GM12891 (cell line): ENCODE data around the gene TAF11L9. TPM values are rescaled to one million over a fixed set of nuclear protein-coding genes. Genes with fewer than 3 reads are reported as not detected.
"Not testable (repeated sequence)": the region's sequence is repeated elsewhere in the genome, so short reads cannot be mapped to it uniquely, and the experiment has no call there.

Experiments used
- DNase-seq: peaks from one replicate; pipeline ENCODE4 v3.0.0; 2011; ENCODE audit warnings: low spot score; ENCODE audit not compliant: insufficient read length
- FAIRE-seq: peaks from 2 replicates; lab custom pipeline; 2011; peaks lifted over from hg19 to GRCh38; lab: Jason Lieb, UNC
- PAX5 ChIP-seq: IDR thresholded peaks from 2 replicates; pipeline ENCODE4 v1.6.1; 2011; ENCODE audit warnings: low read length, moderate library complexity, mild to moderate bottlenecking; ENCODE audit not compliant: insufficient read depth, severe bottlenecking
- POLR2A ChIP-seq: IDR thresholded peaks from 2 replicates; pipeline ENCODE4 v1.6.1; 2011; ENCODE audit warnings: low read depth, low read length, control low read depth
- POLR2AphosphoS5 ChIP-seq: IDR thresholded peaks from 2 replicates; pipeline ENCODE4 v1.6.1; 2011; ENCODE audit warnings: low read depth, low read length, control low read depth
- POU2F2 ChIP-seq: IDR thresholded peaks from 2 replicates; pipeline ENCODE4 v1.6.1; 2011; ENCODE audit warnings: low read depth, mild to moderate bottlenecking, control low read depth, low read length, moderate library complexity
- SPI1 ChIP-seq: IDR thresholded peaks from 2 replicates; pipeline ENCODE4 v1.6.1; 2011; ENCODE audit warnings: low read depth, low read length, control low read depth
- TAF1 ChIP-seq: IDR thresholded peaks from 2 replicates; pipeline ENCODE4 v1.6.1; 2011; ENCODE audit warnings: low read depth, low read length, control low read depth
- polyA plus RNA-seq: library from polyadenylated mRNA; unstranded; fragments of >200 nt; gene quantifications from one replicate; pipeline ENCODE4 v1.2.1, GENCODE V29; 2012; ENCODE audit warnings: low read depth, missing spikeins, inconsistent platforms; ENCODE audit not compliant: missing spikeins

TAF11L9 gene
- not detected for polyA plus RNA-seq

DNA sequence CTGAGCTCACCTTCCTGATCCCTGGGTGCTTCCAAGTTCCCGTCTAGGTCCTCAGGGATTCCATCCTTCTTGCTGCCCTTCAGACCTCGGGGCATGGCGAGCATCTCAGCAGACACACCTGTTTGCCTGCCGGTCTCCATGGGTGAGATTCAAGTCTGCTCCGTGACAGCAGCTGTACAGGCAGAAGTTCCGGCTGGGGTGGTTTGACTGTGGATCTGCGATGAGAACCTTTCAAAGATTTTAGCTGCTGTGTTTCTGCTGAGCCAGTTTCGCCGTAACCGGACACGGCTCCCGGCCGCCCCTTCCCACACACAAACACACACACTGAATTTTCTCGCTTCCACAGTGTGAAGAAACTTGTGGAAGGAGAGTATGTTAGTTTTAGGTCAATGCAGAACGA lies at the start of gene TAF11L9:
Gene TAF11L9 (minus strand): TSS at position 140 of the 400 bp plus-strand sequence.
- not testable (repeated sequence) for FAIRE-seq, DNase-seq

DNA sequence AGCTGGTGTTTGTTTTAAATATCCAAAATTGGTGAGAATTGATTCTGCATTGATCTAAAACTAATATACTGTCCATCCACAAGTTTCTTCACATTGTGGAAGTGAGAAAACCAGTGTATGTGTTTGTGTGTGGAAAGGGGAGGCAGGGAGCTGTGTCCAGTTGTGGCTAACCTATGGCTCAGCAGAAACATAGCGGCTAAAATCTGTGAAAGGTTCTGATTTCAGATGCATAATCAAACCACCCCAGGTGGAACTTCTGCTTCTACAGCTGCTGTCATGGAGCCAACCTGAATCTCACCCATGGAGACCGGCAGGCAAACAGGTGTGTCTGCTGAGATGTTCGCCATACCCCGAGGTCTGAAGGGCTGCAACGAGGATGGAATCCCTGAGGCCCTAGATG lies 40.0 kb upstream of the TAF11L9 start, which contains the start of gene TAF11L14:
Gene TAF11L14 (plus strand): TSS at position 301 of the 400 bp plus-strand sequence.
- DNase-seq: no peak
- no peak for FAIRE-seq
- TF ChIP-seq POU2F2: no peak
- no peak for TF ChIP-seq POLR2A
- TF ChIP-seq POLR2AphosphoS5: no peak
- no peak for TF ChIP-seq TAF1
- no peak for TF ChIP-seq SPI1
- no peak for TF ChIP-seq PAX5

DNA sequence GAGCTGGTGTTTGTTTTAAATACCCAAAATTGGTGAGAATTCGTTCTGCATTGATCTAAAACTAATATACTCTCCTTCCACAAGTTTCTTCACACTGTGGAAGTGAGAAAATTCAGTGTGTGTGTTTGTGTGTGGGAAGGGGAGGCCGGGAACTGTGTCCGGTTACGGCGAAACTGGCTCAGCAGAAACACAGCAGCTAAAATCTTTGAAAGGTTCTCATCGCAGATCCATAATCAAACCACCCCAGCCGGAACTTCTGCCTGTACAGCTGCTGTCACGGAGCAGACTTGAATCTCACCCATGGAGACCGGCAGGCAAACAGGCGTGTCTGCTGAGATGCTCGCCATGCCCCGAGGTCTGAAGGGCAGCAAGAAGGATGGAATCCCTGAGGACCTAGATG lies 37.6 kb upstream of the TAF11L9 start, which contains the start of gene TAF11L13:
Gene TAF11L13 (plus strand): TSS at position 301 of the 400 bp plus-strand sequence.
- not testable (repeated sequence) for DNase-seq, FAIRE-seq

DNA sequence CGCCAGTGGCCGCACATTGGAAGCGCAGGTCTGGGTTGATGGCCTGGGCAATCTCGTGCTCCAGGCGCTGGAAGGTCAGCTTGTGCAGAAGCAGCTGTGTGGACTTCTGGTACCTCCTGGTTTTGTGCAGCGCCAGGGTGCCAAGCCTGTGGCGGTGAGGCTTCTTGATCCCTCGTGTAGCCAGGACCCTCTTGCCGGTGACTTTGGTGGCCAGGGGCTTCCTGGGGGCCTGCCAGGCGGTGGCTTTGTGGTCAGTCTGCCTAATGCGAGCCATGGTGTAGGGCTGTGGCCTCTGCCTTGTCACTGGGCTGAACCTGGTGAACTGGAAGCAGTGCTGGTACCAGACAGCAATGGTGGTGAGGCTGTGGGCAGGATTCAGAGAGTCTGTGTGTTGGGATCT lies 31.5 kb upstream of the TAF11L9 start:
- FAIRE-seq (no peak), DNase-seq (no peak)
- TF ChIP-seq PAX5 (no peak), POLR2AphosphoS5 (no peak), SPI1 (no peak), POLR2A (no peak), POU2F2 (no peak), TAF1 (no peak)

DNA sequence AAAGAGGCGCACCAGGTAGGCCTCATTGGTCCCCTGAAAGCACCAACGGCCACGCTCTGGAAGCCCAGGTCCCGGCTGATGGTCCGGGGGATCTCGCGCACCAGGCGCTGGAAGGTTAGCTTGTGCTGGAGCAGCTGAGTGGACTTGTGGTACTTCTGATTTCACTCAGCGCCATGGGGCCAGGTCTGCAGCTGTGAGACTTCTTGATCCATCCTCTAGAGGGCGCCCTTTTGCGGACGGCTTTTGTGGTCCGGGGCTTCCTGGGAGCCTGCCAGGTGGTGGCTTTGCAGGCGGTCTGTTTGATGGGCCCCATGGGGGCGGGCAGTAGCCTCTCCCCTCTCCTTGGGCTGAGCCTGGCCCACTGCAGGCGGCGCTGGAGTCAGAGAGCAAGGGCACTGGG lies 26.4 kb upstream of the TAF11L9 start:
- TF ChIP-seq PAX5: no peak
- TF ChIP-seq POLR2A: no peak
- FAIRE-seq: no peak
- no peak for DNase-seq

DNA sequence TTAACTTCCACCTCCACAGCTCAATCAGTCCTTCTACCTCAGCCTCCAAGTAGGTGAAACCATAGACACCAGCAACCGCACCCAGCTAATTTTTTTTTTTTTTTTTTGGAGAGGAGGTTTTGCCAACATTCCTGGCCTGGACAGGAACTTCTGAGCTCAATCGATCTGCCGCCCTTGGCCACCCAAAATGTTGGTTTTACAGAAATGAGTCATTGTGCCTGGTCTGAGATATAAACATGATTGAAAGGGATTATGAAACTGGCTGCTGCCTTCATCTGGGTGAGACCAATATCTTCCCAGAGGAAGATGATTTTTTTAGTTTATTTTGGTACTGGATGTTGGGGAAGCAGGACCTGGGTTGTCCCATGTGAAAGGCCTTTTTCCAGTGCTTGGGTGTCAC lies 25.2 kb upstream of the TAF11L9 start:
- no peak for FAIRE-seq
- TF ChIP-seq SPI1 (no peak), TAF1 (no peak), POLR2AphosphoS5 (no peak), PAX5 (no peak), POLR2A (no peak)

DNA sequence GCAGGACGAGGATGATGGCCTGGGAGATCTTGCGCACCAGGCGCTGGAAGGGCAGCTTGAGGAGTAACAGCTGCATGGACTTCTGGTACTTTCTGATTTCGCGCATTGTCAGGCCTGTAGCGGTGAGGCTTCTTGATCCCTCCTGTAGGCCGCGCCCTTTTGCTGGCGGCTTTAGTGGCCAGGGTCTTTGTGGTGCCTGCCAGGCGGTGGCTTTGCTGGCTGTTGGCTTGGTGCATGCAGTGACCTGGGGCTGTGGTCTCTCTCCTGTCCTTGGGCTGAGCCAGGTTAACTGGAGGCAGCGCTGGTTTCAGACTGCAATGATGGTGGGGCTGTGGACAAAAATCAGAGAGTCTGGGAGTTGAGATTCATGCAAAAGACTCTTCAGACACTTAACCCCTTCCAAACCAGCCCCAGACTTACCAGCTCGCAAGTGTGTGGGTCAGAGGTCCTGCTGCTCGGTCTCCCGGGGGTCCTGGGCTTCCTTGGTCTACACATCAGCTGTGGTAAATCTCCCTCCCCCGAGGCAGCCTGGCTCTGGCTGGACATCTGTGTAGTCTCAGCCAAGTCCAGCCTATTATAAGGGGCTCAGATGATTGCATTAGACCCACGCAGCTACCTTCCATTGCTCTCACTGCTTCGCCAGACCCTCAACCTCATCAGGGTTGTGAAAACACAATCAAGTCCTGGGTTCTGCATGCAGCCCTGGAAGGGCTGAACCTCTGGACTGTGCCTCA lies 20.8 kb upstream of the TAF11L9 start:
- DNase-seq (no peak), FAIRE-seq (no peak)
- TF ChIP-seq PAX5 (no peak), TAF1 (no peak), POLR2A (no peak), POU2F2 (no peak), POLR2AphosphoS5 (no peak), SPI1 (no peak)

More for the DNA sequence above, 25.2 kb upstream of the TAF11L9 start:
- no peak for DNase-seq

DNA sequence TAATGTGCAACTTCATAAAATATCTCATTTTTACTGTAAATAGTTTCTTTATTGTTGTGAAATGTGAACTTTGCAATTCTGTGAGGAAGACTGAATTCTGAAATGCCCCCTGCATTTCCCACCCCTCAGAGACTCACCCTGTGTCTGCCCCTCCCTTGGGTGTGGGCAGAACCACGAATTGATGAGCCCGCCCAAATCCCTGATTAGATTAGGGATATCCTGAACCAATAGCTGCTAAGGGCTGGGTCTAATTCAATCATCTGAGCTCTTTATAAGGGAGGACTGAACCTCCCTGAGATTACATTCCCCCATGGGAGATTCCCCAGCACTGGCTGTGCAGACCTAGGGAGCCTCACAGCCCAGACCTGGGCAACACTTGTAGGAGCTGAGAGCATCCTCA lies 15.9 kb upstream of the TAF11L9 start, which contains the start of gene TAF11L12:
Gene TAF11L12 (plus strand): TSS at position 301 of the 400 bp plus-strand sequence.
- FAIRE-seq, DNase-seq: not testable (repeated sequence)

DNA sequence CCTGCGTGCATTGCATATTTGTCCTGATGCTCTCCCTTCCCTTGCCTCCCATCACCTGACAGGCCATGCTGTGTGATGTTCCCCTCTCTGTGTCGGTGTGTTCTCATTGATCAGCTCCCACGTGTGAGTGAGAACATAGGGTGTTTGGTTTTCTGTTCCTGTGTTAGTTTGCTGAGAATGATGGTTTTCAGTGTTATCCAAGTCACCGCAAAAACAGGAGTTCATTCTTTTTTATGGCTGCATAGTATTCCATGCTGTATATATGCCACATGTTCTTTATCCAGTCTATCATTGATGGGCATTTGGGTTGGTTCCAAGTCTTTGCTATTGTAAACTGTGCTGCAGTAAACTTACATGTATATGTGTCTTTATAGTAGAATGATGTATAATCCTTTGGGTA lies 13.3 kb upstream of the TAF11L9 start:
- not testable (repeated sequence) for FAIRE-seq

DNA sequence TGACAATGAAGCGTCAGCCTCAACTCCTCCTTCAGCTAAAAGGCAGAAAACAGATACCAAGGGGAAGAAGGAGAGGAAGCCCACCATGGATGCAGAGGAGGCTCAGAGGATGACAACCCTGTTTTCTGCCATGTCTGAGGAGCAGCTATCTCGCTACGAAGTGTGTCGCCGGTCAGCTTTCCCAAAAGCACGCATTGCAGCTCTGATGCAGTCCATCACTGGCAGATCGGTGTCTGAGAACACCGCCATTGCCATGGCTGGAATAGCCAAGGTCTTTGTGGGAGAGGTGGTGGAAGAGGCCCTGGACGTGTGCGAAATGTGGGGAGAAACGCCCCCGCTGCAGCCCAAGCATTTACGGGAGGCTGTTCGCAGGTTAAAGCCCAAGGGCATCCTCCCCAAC lies 10.8 kb upstream of the TAF11L9 start:
- DNase-seq (no peak), FAIRE-seq (no peak)
- TF ChIP-seq PAX5 (no peak), TAF1 (no peak), POLR2AphosphoS5 (no peak), POU2F2 (no peak), POLR2A (no peak), SPI1 (no peak)

More for the DNA sequence above, 13.3 kb upstream of the TAF11L9 start:
- not testable (repeated sequence) for DNase-seq

DNA sequence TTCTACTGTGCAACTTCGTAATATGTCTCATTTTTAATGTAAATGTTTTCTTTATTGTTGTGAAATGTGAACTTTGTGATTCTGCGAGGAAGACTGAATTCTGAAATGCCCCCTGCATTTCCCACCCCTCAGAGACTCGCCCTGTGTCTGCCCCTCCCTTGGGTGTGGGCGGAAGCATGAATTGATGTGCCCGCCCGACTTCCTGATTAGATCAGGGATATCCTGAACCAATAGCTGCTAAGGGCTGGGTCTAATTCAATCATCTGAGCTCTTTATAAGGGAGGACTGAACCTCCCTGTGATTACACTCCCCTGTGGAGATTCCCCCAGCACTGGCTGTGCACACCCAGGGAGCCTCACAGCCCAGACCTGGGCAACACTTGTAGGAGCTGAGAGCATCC lies 9.7 kb upstream of the TAF11L9 start, which contains the start of gene TAF11L11:
Gene TAF11L11 (plus strand): TSS at position 304 of the 400 bp plus-strand sequence.
- FAIRE-seq, DNase-seq: not testable (repeated sequence)

DNA sequence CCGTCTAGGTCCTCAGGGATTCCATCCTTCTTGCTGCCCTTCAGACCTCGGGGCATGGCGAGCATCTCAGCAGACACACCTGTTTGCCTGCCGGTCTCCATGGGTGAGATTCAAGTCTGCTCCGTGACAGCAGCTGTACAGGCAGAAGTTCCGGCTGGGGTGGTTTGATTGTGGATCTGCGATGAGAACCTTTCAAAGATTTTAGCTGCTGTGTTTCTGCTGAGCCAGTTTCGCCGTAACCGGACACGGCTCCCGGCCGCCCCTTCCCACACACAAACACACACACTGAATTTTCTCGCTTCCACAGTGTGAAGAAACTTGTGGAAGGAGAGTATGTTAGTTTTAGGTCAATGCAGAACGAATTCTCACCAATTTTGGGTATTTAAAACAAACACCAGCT lies 3.5 kb upstream of the TAF11L9 start, which contains the start of gene TAF11L10:
Gene TAF11L10 (minus strand): TSS at position 101 of the 400 bp plus-strand sequence.
- not testable (repeated sequence) for FAIRE-seq, DNase-seq

DNA sequence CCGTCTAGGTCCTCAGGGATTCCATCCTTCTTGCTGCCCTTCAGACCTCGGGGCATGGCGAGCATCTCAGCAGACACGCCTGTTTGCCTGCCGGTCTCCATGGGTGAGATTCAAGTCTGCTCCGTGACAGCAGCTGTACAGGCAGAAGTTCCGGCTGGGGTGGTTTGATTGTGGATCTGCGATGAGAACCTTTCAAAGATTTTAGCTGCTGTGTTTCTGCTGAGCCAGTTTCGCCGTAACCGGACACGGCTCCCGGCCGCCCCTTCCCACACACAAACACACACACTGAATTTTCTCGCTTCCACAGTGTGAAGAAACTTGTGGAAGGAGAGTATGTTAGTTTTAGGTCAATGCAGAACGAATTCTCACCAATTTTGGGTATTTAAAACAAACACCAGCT lies 3.3 kb downstream of the TAF11L9 start, which contains the start of gene TAF11L8:
Gene TAF11L8 (minus strand): TSS at position 101 of the 400 bp plus-strand sequence.
- not testable (repeated sequence) for DNase-seq, FAIRE-seq

DNA sequence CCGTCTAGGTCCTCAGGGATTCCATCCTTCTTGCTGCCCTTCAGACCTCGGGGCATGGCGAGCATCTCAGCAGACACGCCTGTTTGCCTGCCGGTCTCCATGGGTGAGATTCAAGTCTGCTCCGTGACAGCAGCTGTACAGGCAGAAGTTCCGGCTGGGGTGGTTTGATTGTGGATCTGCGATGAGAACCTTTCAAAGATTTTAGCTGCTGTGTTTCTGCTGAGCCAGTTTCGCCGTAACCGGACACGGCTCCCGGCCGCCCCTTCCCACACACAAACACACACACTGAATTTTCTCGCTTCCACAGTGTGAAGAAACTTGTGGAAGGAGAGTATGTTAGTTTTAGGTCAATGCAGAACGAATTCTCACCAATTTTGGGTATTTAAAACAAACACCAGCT lies 8.5 kb downstream of the TAF11L9 start, which contains the start of gene TAF11L7:
Gene TAF11L7 (minus strand): TSS at position 101 of the 400 bp plus-strand sequence.
- DNase-seq, FAIRE-seq: not testable (repeated sequence)
